NCI-H524 treated with DMSO at 0.1 percent for 48 hours (cell line): ENCODE results near the gene NUDT14.

Experiments used
- DNase-seq: peaks from one replicate; lab custom pipeline; 2025; lab: John Stamatoyannopoulos, UW

NUDT14 gene

DNA sequence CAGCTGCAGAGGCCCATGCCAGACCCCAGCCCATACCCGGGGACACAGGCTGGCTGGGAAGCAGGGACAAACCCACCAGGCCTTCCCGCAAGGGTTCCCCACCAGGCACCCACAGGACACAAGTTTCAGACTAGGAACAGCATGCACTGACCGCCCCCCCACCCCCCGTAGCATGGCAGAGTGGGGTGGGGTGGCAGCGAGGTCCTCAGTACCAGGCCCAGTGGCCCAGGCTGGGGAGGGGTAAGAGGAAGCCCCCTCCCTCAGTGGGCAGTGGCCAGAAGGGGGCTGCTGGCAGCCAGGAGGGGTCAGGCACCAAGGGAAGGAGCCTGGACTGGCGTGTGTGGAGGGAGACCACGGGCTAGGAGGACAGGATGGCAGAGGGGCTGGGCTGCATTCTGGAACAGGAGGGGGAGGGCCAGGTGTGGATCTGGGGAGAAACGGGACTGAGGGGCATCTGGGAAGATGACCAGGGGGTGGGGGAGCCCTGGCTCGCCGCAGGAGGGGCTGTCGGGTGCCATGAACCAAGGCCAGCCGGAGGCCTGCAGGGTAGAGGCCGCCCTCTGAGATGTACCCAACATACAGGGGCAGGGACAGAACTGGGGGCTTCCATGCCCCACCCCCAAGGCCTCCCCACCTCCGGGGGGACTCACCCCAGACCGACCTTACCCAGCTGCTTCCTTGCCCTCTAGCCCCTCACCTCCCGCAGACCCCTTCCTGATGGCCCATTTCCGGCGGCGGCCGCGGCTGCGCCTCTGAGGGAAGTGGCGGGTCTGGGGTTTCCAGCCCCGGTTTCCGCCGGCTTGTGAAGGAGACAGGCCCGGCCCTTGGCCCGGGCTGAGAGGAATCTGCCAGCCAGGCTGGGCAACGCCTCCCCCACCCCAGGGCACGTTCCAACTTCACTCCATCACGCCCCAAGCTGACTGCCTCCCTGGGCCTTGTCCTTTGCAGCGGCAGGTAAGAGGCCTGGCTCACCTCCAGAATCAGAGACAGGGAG, 6.9 kb downstream of the NUDT14 start:
- DNase-seq, result no peak

- DNase-seq, result no peak
Measured at GRCh38 chr14:105173145-105173544, 8.0 kb downstream of the NUDT14 start.

DNA sequence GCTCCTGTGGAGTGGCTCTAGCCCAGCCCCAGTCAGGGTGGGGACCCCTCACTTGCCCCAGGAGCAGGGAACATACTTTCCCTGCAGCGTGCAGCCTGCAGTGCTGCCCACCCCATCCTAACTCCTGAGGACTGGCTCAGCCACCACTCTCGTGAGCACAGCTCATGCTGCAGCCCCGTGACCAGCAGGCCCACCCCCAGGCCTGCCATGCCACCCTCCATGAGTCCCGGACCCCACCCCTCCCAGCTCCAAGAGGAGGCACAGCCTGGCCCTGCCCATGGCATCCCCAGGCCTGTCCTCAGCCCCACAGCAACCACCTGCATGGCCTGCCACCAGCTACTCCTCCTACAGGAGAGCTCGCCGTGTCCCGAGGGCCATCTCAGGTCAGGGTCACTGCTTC, 8.6 kb downstream of the NUDT14 start:
- DNase-seq, result no peak

DNA sequence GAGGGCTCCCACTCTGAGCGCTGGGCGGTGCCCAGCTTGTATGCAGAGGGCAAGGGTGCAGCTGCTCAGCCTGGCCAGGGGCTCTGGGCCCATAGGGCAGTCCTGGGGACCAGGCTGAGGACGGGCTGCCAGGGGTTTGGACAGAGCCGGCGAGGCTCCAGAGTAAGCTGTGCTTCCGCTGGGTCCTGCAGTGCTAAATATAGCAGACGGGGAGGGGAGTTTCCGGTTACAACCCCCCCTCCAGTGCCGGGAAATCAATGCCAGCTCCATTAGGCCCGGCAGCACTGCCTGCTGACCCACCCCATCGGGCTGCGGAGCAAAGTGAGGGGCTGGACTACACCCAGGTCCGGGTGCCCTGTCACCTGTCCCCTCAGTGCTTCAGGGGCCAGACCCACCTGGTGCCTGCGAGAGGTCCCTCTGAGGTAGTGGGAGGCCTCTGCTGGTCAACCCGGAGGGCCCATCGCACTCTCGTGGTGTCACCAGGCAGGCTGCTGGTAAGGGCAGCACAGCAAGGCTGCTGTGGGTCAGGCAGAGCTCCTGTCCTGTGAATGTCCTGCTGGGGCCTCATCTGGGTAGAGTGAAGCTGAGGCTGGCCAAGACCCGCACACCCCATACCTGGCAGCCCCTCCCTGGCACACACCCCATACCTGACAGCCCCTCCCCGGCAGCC, 10.0 kb downstream of the NUDT14 start:
- DNase-seq, result no peak

DNA sequence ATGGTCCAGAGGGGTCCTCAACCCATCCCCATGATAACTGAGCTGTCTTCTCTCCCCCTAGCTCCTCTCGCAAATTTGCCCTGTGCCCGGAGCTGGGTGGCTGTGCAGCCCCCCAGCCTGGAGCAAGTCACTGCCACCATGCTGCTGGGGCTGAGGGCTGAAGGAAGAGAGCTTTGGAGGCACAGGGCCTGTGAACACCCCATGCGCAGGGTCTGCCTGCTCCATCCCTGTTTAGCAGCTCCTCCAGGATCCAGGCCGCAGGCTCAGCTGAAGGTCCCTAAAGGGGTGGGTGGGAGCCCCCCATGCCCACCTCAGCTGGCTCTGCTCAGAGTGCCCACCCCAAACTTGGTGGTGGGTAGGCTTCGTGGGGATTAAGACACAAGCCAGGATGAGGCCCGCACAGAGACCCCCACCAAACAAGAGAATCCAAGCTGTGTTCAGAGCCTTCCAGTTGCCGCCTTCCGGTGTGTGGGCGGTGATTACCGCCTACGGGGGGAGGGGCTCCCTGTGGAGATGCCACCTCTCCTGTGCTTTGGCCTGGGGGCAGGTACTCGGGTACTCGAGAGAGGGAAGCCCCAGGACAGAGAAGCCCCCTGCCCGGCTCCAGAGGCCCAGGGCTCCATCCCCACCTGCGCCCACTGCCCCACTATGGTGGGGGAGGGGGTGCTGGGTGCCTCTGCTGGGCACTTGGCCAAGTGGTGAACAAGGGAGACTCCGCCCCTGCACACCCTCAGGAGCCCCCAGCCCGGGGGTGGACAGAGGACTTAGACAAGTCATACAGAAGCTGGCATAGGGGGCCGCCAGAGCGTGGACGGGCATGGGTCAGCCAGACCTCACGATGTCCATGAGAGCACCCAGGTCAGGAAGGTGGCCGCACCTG, 11.1 kb downstream of the NUDT14 start:
- no peak for DNase-seq

DNA sequence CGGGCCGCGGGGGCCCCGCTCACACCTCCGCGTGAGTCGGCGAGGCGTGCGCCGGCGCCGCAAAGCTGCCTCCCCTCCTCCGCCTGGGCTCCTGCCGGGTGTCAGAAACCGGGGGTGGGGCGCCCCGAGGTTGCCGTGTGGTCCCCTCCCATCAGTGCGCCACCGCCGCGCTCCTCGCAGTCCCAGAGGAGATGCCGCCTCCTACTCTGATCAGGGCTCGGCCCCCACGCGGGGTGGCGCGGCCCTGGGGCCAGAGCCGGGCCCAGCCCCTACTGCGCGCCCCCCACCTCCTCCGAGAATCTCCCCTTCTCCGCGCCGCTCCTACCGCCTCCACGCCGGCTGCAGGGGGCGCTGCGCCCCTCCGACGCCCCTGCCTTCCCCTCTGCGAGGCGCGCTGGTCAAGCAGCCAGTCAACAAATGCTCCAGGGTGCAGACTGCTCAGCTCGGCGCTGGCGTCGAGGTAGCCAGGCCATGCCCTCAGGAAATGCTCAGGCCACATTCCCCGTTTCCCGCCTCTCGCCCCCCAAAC, 12.1 kb downstream of the NUDT14 start:
- DNase-seq, result no peak

DNA sequence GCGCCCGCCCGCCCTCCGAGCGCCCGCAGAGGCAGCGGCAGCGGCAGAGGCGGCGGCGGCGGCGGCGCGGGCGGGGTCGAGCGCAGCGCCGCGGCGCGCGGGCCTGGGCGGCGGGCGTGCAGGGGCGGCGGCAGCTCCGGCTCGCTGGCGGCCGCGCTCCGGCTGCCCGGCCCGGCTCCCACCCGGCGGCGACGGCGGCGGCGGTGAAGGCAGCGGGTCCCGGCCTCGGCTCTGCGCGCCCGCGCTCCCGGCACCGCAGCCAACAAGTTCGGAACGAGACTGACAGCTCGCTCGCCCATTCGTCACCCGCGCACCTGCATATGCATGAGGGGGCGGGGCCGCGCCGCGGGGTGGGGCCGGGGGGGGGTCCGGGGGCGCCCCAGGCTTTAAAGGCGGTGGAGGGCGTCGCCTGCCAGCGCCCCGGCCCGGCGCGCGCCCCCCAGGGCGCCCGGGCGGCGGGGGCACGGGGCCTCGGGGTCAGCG, 12.6 kb downstream of the NUDT14 start, which contains the start of gene JAG2:
TSS of gene JAG2 (minus strand) at position 281 of the 483 bp plus-strand sequence. CDS start 356 bp downstream, outside the sequence.
- no peak for DNase-seq

DNA sequence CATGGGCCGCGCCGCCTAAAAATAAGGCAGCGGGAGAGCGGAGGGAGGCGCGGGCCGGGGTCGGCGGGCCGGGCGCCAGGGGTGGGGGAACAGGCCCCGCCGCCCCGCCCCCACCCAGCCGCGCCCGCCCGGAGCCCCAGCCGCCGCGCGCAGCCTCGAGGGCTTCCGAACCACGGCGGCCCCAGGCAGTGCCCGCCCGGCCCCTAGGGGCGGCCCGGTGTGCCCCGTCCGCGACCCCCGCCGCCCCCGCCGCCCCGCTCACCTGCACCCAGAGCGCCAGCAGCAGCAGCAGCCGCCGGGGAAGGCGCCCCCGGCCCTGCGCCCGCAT, 13.1 kb downstream of the NUDT14 start:
- DNase-seq, result no peak

DNA sequence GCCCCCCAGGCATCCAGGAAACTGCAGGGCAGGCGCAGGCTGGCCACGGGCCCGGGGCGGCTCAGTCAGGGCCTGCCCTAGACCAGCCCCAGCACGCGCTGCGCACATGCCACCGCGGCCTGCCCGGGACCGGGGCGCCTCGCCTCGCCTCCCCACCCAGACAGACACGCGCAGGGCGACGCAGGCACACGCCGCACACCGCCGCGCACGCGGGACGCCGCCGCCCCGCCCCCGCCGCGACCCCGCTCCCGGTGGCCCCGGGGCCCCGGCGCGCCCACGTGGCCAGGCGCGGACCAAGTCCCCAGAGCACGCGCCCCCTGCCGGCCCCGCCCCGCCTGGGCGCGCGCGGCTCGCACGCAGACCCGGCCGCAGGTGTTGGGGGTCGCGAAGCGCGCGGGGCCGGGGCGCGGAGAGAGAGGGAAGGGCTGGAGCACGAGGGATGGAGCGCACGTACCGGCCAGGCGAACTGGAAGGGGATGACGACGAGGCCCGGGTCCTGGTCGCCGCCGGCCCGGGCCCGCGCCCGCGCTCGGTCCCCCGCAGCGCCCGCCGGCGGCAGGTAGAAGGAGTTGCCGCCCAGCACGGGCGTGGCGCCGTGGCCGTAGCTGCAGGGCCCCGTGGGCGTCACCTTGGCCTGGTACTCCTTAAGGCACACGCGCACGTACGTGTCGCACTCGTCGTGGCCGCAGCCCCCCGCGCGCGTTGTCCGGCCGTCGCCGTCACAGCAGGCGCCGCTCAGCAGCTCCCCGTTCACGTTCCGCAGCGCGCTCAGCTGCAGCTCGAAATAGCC, 13.6 kb downstream of the NUDT14 start:
- no peak for DNase-seq

DNA sequence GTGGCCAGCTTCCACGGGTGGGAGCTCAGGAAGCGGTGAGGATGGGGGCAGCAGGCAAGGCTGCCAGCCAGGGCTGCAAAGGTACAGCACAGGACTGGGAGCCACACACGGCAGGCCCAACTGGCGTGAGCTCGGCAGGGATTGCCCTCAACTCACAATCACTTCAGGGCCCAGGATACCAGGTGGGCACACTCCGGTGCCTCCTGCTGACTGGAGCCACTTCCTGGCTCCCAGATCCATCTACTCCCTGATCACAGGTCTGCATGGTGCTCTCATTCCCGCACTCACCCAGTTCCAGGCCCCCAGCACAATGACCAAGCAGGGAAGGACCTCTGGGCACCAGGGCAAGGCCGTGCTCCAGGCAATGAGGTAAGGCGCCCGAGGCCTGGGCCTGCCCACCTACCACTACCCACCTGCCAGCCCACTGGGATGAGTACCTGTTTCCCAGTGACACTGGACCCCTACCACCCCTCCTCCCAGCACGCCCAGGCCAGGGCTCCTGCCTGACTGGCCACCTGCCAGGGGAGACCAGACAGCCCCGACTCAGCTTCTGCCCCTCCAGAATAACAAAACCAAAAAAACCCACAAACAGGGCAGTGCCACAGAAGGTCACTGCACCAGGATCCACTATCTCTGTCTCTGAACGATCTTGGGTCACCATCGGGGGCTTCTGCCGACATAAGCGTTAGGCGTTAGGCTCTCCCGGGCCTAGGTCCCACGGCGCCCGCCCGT, 14.4 kb downstream of the NUDT14 start:
- DNase-seq, result no peak

GRCh38 chr14:105165761-105166485, 15.2 kb downstream of the NUDT14 start:
- DNase-seq, result no peak

DNA sequence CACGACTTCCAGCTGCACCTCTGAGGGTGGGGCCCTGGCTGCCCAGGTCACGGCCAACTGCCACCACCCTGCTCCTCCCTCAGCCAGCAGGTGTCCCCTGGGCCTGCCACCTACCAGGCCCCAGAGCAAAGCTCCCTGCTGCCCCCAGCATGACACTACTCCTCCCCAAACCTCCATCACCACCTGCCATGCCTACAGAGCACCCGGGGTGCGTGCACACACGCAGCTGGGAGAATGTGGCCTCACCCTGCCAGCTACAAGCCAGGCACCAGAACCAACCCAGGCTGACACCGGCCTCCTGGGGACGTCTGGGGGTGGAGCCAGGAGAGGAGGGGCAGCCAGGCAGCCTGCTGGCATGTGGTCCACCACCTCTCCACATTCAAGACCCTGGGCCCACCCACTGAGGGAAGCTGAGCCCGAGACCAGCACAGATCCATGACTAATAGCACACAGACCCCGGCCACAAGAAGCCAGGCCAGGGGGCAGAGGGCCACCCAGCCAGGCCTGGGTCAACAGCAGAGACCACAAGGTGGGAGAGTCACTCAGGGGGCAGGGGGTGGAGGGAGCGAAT, 15.9 kb downstream of the NUDT14 start:
- DNase-seq, result peak; percentile 16

DNA sequence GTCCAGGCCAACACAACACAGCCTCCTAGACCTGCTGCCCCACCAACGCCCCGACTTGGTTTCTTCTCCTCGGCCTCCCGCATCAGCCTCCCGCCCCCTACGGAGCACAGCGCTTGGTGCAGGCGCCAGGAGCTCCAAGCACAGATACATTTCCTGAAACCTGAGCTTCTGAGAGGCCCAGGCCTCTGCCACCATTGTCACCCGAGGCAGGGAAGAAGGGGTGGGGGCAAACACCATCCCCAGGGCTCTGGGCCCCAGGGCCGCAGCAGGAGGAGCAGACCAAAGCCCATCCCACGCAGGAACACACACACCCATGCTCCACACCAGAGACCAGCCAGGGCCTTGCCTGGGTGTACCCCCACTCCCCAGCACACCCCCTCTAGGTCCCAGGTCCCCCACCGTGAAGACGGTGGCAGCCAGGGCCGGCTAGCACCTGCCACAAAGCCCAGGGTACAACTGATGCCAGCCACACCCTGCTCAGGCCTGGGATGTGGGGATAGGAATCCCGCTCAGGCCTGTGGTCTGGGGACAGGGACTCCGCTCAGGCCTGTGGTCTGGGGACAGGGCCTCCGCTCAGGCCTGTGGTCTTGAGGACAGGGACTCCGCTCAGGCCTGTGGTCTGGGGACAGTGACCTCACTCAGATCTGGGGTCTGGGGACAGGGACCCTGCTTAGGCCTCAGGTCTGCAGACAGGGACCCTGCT, 17.9 kb downstream of the NUDT14 start:
- no peak for DNase-seq

DNA sequence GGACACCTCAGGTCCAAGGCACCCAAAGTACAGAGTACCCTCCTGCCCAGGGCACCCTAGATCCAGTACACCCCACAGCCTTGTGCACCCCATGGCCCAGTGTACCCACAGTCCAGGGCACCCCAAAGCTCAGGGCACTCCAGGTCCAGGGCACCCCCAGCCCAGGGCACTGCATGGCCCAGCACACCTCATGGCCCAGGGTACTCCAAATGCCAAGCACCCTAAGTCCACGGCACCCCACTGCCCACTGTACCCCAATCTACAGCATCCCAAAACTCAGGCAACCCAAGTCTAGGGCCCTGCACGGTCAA, 18.5 kb downstream of the NUDT14 start:
- no peak for DNase-seq

GRCh38 chr14:105161964-105162668, 19.0 kb downstream of the NUDT14 start:
- DNase-seq, result no peak

- DNase-seq, result no peak
Measured at GRCh38 chr14:105161309-105161708, 19.8 kb downstream of the NUDT14 start.

DNA sequence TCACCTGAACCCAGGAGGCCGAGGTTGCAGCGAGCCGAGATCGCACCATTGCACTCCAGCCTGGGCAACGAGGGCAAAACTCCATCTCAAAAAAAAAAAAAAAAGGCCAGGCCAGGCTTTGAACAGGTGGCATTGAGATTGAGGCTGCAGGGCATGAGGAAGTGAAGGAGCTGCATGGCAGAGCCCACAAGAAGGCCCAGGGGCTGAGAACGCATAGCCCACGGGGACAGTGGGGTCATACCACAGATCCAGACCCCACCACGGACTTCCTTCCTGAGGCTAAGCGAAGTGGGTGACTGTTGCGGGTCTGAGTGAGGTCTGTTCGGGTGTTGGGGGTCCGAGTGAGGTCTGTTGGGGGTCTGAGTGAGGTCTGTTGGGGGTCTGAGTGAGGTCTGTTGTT, 20.3 kb downstream of the NUDT14 start:
- DNase-seq, result no peak

- no peak for DNase-seq
Measured at GRCh38 chr14:105159344-105159743, 21.8 kb downstream of the NUDT14 start.
